Heart left ventricle (tissue), 13 donors: ENCODE results near the gene SURF6.

ENCODE experiments used
- CTCF ChIP-seq, 12 donors: fragments of 200-600 bp; sonication (generic) in 4 of 12; IDR thresholded peaks; one replicate each; pipeline versions ENCODE4 v1.5.0 to v1.8.0; 2018 to 2022; ENCODE audit warnings: antibody characterized with exemption in 12 of 12, mild to moderate bottlenecking in 5 of 12
- POLR2A ChIP-seq, 2 donors: fragments of 450-650 bp; IDR thresholded peaks; one replicate each; pipeline ENCODE4 v1.6.1; 2017; ENCODE audit warnings: antibody characterized with exemption in 2 of 2, mild to moderate bottlenecking in 2 of 2, moderate library complexity in 2 of 2
- donor health status: ischemic (EF 13 %, LVEDD 7.1; RV severe dilation, severe dysfunction).
- donor health status: DM: no; HTN: yes; CAD: no.
- donor health status: DM: no; HTN: no; CAD: no.
- donor health status: ischemic (EF 25% LVEDD 6.9; RV normal size, moderate dysfunction).
- donor health status: ischemic (EF 25% LVEDD 5.7; RV mildly dilated, moderate dysfunction).
- donor health status: ischemic (EF 35%, LVEDD 5.7; RV mildly dilated, moderate dysfunction).
- donor health status: nonischemic (EF 11% LVEDD 7.7; RV severe dilation, severe dysfunction).
- donor health status: DM: yes; HTN: yes; CAD: no.
- donor health status: PGD.
- donor health status: ischemic (EF 29% LVEDD 5.4; RV normal size, mild dysfunction).
- donor health status: nonischemic (EF 23%, LVEDD 6.1; RV moderate dilation, normal function).

GRCh38 chr9:133359399-133360175 lies 23.6 kb upstream of the SURF6 start:
- TF ChIP-seq CTCF (IDR thresholded peaks at IDR 0.05) (peak in 8 of 12 donors; percentile 15 to 47 (median 26)), POLR2A (IDR thresholded peaks at IDR 0.05) (no peak)
